Panc1 (cell line): ENCODE results near the gene DDX49. TPM values are rescaled to one million over a fixed set of nuclear protein-coding genes. Genes with fewer than 3 reads are reported as not detected.

Experiments
- ATAC-seq: fragments of 200-7000 bp; cut with Tn5 transposase; 2 replicates; pipeline ENCODE4 v1.9.1; 2020; ENCODE audit warnings: mild to moderate bottlenecking, moderate library complexity
- BruUV-seq: library from RNA; stranded (reverse); fragments of 400-500 nt; replicated peaks from 2 replicates; lab custom pipeline; 2021; lab: Mats Ljungman, UMichigan
- CTCF ChIA-PET: fragments of 300-600 bp; sonication (Branson Sonifier 250); formaldehyde crosslinking; loops from one replicate; lab custom pipeline; 2022; ENCODE audit warnings: antibody characterized with exemption; lab: Charles Lee
- POLR2A ChIA-PET: fragments of 300-600 bp; sonication (Branson Sonifier 250); formaldehyde crosslinking; loops from one replicate; lab custom pipeline; 2022; ENCODE audit warnings: antibody characterized with exemption; lab: Charles Lee
- DNase-seq: peaks from one replicate; pipeline ENCODE4 v3.0.0-alpha.2; 2010; ENCODE audit warnings: low read depth, low spot score
- H3K27ac ChIP-seq: 2 replicates; pipeline ENCODE4 v1.5.1; 2011; ENCODE audit warnings: mild to moderate bottlenecking, low read length, inconsistent platforms
- H3K27me3 ChIP-seq: fragments of 200-500 bp; sonication (Bioruptor generic); 2 replicates; pipeline ENCODE4 v1.6.0; 2014; ENCODE audit warnings: low read length, inconsistent platforms; ENCODE audit not compliant: control insufficient read depth, insufficient read depth
- H3K36me3 ChIP-seq: fragments of 200-500 bp; sonication (Bioruptor generic); 2 replicates; pipeline ENCODE4 v1.5.1; 2014; ENCODE audit warnings: inconsistent platforms, mild to moderate bottlenecking, low read length, moderate library complexity; ENCODE audit not compliant: control insufficient read depth, insufficient read depth
- H3K4me1 ChIP-seq: 2 replicates; pipeline ENCODE4 v1.5.1; 2011; ENCODE audit warnings: inconsistent platforms, mild to moderate bottlenecking, low read length, moderate library complexity; ENCODE audit not compliant: control insufficient read depth, insufficient read depth
- H3K4me3 ChIP-seq, 2 experiments: 2 replicates each; pipeline ENCODE4 v1.5.1; 2011 to 2012; ENCODE audit warnings: low read depth in 2 of 2, low read length in 2 of 2, mild to moderate bottlenecking in 2 of 2, inconsistent platforms in 1 of 2, moderate library complexity in 1 of 2
- H3K9me3 ChIP-seq: fragments of 200-500 bp; sonication (Bioruptor generic); 2 replicates; pipeline ENCODE4 v1.5.1; 2014; ENCODE audit warnings: low read depth, mild to moderate bottlenecking, inconsistent platforms, low read length, moderate library complexity; ENCODE audit not compliant: control insufficient read depth, insufficient read depth
- CTCF ChIP-seq: fragments of 450-650 bp; IDR thresholded peaks from 2 replicates; pipeline ENCODE4 v1.5.1; 2017; ENCODE audit warnings: mild to moderate bottlenecking
- POLR2AphosphoS5 ChIP-seq: IDR thresholded peaks from 2 replicates; pipeline ENCODE4 v1.6.1; 2012; ENCODE audit warnings: mild to moderate bottlenecking, low read depth, low read length, moderate library complexity
- REST ChIP-seq, 2 experiments: IDR thresholded peaks; 2 replicates each; pipeline ENCODE4 v1.6.1; 2011 to 2012; ENCODE audit warnings: low read depth in 2 of 2, control low read depth in 1 of 2, low read length in 1 of 2, mild to moderate bottlenecking in 1 of 2, moderate library complexity in 1 of 2; ENCODE audit not compliant: insufficient read depth in 1 of 2
- SIN3A ChIP-seq: IDR thresholded peaks from 2 replicates; pipeline ENCODE4 v1.6.1; 2012; ENCODE audit warnings: low read depth, mild to moderate bottlenecking, low read length, moderate library complexity, borderline replicate concordance; ENCODE audit not compliant: insufficient read depth
- TCF7L2 ChIP-seq: IDR thresholded peaks from 2 replicates; pipeline ENCODE4 v1.6.1; 2011; ENCODE audit warnings: mild to moderate bottlenecking, low read depth, low read length, inconsistent platforms
- in situ Hi-C: cut with HindIII; loops from 2 replicates; pipeline ENCODE4 v1.10.0; 2016; ENCODE audit warnings: low sequenced_read_pairs, low pct_unique_long_range_greater_than_20kb
- intact Hi-C: fragments of 100-400 bp; cut with micrococcal nuclease; formaldehyde crosslinking; loops from one replicate; pipeline ENCODE4 v1.10.0; 2022; ENCODE audit not compliant: unreplicated experiment
- total RNA-seq: library from RNA; stranded (reverse); gene quantifications from one replicate; pipeline ENCODE4 v1.2.1, GENCODE V29; 2021; ENCODE audit not compliant: unreplicated experiment

Gene DDX49
- total RNA-seq, 1 experiment from 2014 or later: 41.5 TPM

GRCh38 chr19:18899624-18900560 is 19.6 kb upstream of the DDX49 start:
- intact Hi-C loops (no loop called here), in situ Hi-C loops (no loop called here)
- BruUV-seq: no TSS peak
- DNase-seq (no peak), ATAC-seq (no peak)
- no peaks in the 10 kb centered on the region for H3K9me3 ChIP-seq
- H3K36me3 ChIP-seq: no peaks in the 10 kb centered on the region
- TF ChIP-seq CTCF (no peak), REST (IDR thresholded peaks at IDR 0.05; ENCODE audit: insufficient read depth in 1 of 2, low read depth in 2 of 2, low read length in 1 of 2) (no peak), TCF7L2 (no peak), POLR2AphosphoS5 (no peak), SIN3A (no peak)
- no peak overlapping the region for H3K4me3 ChIP-seq
- no peaks in the 10 kb centered on the region for H3K27me3 ChIP-seq
- ChIA-PET POLR2A (interaction anchor here (0.5 kb wide), 1 partner anchor 18 kb away, joined by 11 read pairs; no protein-coding TSS in a partner anchor), CTCF (no interaction called here)
- no peak overlapping the region for H3K27ac ChIP-seq
- H3K4me1 ChIP-seq: no peaks in the 10 kb centered on the region

- CTCF ChIA-PET: no interaction called here
- Histone ChIP-seq H3K4me1 (no peaks in the 10 kb centered on the region), H3K27me3 (no peaks in the 10 kb centered on the region), H3K4me3 (no peak overlapping the region), H3K27ac (no peak overlapping the region), H3K9me3 (no peaks in the 10 kb centered on the region), H3K36me3 (no peaks in the 10 kb centered on the region)
- BruUV-seq: no TSS peak
- no peak for ATAC-seq
- POLR2A ChIA-PET: no interaction called here
- intact Hi-C loops (no loop called here), in situ Hi-C loops (no loop called here)
- TF ChIP-seq TCF7L2: no peak
- DNase-seq: no peak
These were observed 18.6 kb upstream of the DDX49 start for GRCh38 chr19:18900700-18901481.
